ENCODE results near the gene PRR27. TPM values are rescaled to one million over a fixed set of nuclear protein-coding genes. Genes with fewer than 3 reads are reported as not detected.

The PRR27 gene
- total and polyA plus RNA-seq, 7 donors, result not detected

- Histone ChIP-seq H3K4me1 (no peaks in the 10 kb centered on the region), H3K36me3 (ENCODE audit: insufficient read depth in 1 of 2, low read depth in 1 of 2) (no peaks in the 10 kb centered on the region), H3K27me3 (ENCODE audit: insufficient read depth in 3 of 3, low read length in 2 of 3) (no peaks in the 10 kb centered on the region), H3K9me3 (no peaks in the 10 kb centered on the region), H3K4me3 (no peak overlapping the region), H3K27ac (no peak overlapping the region)
- no peak for TF ChIP-seq CTCF (IDR thresholded peaks at IDR 0.05)
- intact Hi-C loops (cut with DNase I), result no loop called here
- ATAC-seq (no peak), DNase-seq (no peak)
- 33 to 44% (median 37%) methylated on average over 1 of the region's 1 CpG for WGBS, 3 donors
These were observed 37.6 kb downstream of the PRR27 start for GRCh38 chr4:70191647-70192046.

GRCh38 chr4:70192895-70193294, 38.9 kb downstream of the PRR27 start:
- no peaks in the 10 kb centered on the region for H3K36me3 ChIP-seq (ENCODE audit: insufficient read depth in 1 of 2, low read depth in 1 of 2)
- no peak for DNase-seq
- intact Hi-C loops (cut with DNase I), result no loop called here
- no peak overlapping the region for H3K4me3 ChIP-seq
- no peaks in the 10 kb centered on the region for H3K27me3 ChIP-seq (ENCODE audit: insufficient read depth in 3 of 3, low read length in 2 of 3)
- TF ChIP-seq CTCF (IDR thresholded peaks at IDR 0.05), result no peak
- H3K4me1 ChIP-seq, result no peaks in the 10 kb centered on the region
- H3K9me3 ChIP-seq, result no peaks in the 10 kb centered on the region
- 85 to 94% (median 89%) methylated on average over 2 of the region's 2 CpGs for WGBS, 3 donors
- no peak overlapping the region for H3K27ac ChIP-seq
- no peak for ATAC-seq

GRCh38 chr4:70195425-70195824, 41.4 kb downstream of the PRR27 start, which contains the start of gene ODAM:
TSS of gene ODAM (plus strand) at chr4:70195725. CDS start at chr4:70196544, 819 bp downstream.
- TF ChIP-seq CTCF (IDR thresholded peaks at IDR 0.05), result no peak

GRCh38 chr4:70196857-70197256, 42.8 kb downstream of the PRR27 start:
- WGBS, 3 donors, result 68 to 74% (median 68%) methylated on average over 2 of the region's 2 CpGs
- Histone ChIP-seq H3K27ac (no peak overlapping the region), H3K27me3 (ENCODE audit: insufficient read depth in 3 of 3, low read length in 2 of 3) (no peaks in the 10 kb centered on the region), H3K36me3 (ENCODE audit: insufficient read depth in 1 of 2, low read depth in 1 of 2) (no peaks in the 10 kb centered on the region), H3K4me3 (no peak overlapping the region), H3K9me3 (no peaks in the 10 kb centered on the region), H3K4me1 (no peaks in the 10 kb centered on the region)
- intact Hi-C loops (cut with DNase I), result no loop called here
- TF ChIP-seq CTCF (IDR thresholded peaks at IDR 0.05), result no peak
- no peak for ATAC-seq
- no peak for DNase-seq

More at GRCh38 chr4:70195425-70195824, 41.4 kb downstream of the PRR27 start, which contains the start of gene ODAM:
- H3K36me3 ChIP-seq (ENCODE audit: insufficient read depth in 1 of 2, low read depth in 1 of 2), result no peaks in the 10 kb centered on the region
- H3K27me3 ChIP-seq (ENCODE audit: insufficient read depth in 3 of 3, low read length in 2 of 3), result no peaks in the 10 kb centered on the region
- no peak within 1 kb of the TSS for H3K27ac ChIP-seq
- no peaks in the 10 kb centered on the region for H3K4me1 ChIP-seq
- no peak for ATAC-seq
- no peaks in the 10 kb centered on the region for H3K9me3 ChIP-seq
- 78 to 89% (median 81%) methylated on average over 1 of the region's 1 CpG for WGBS, 3 donors
- no peak within 1 kb of the TSS for H3K4me3 ChIP-seq
- intact Hi-C loops (cut with DNase I), result no loop called here
- DNase-seq, result no peak

- H3K9me3 ChIP-seq, result no peaks in the 10 kb centered on the region
- WGBS, 3 donors, result 47 to 61% (median 58%) methylated on average over 2 of the region's 2 CpGs
- H3K27me3 ChIP-seq (ENCODE audit: insufficient read depth in 3 of 3, low read length in 2 of 3), result no peaks in the 10 kb centered on the region
- no peaks in the 10 kb centered on the region for H3K36me3 ChIP-seq (ENCODE audit: insufficient read depth in 1 of 2, low read depth in 1 of 2)
- DNase-seq (no peak), ATAC-seq (no peak)
- no peaks in the 10 kb centered on the region for H3K4me1 ChIP-seq
- no peak overlapping the region for H3K4me3 ChIP-seq
- intact Hi-C loops (cut with DNase I), result no loop called here
- no peak overlapping the region for H3K27ac ChIP-seq
- no peak for TF ChIP-seq CTCF (IDR thresholded peaks at IDR 0.05)
These were observed 43.8 kb downstream of the PRR27 start for GRCh38 chr4:70197842-70198241.

Measured in psoas muscle (tissue), 8 donors.